WTC11 (cell line): Measurements from ENCODE around the gene HACD1. TPM values are rescaled to one million over a fixed set of nuclear protein-coding genes. Genes with fewer than 3 reads are reported as not detected.

ENCODE experiments used
- ATAC-seq: fragments of 200-7000 bp; cut with Tn5 transposase; 2 replicates; pipeline ENCODE4 v1.10.0; 2021; ENCODE audit warnings: mild to moderate bottlenecking, moderate library complexity
- CTCF ChIA-PET: fragments of 300-600 bp; sonication (Branson Sonifier 250); formaldehyde crosslinking; loops from one replicate; lab custom pipeline; 2021; ENCODE audit warnings: antibody characterized with exemption; lab: Charles Lee
- POLR2A ChIA-PET: fragments of 350-600 bp; sonication (Branson Sonifier 250); formaldehyde crosslinking; loops from one replicate; lab custom pipeline; 2021; ENCODE audit warnings: antibody characterized with exemption; lab: Charles Lee
- DNase-seq: peaks from one replicate; pipeline ENCODE4 v3.0.0; 2021; ENCODE audit warnings: low spot score
- H3K27ac Mint-ChIP-seq: 2 replicates; pipeline ENCODE4 v1.8.0; 2021; ENCODE audit warnings: mixed read lengths
- H3K27me3 Mint-ChIP-seq: 2 replicates; pipeline ENCODE4 v1.8.0; 2021; ENCODE audit warnings: low read depth, mild to moderate bottlenecking, moderate library complexity, mixed read lengths
- H3K36me3 Mint-ChIP-seq: 2 replicates; pipeline ENCODE4 v1.8.0; 2021; ENCODE audit warnings: mixed read lengths
- H3K4me1 Mint-ChIP-seq: 2 replicates; pipeline ENCODE4 v1.8.0; 2022; ENCODE audit warnings: mixed read lengths
- H3K4me3 Mint-ChIP-seq: 2 replicates; pipeline ENCODE4 v1.8.0; 2021; ENCODE audit warnings: mild to moderate bottlenecking, moderate library complexity, mixed read lengths
- H3K9me3 Mint-ChIP-seq: 2 replicates; pipeline ENCODE4 v1.8.0; 2021; ENCODE audit warnings: mixed read lengths
- AR ChIP-seq: fragments of 250-450 bp; sonication (Bioruptor Pico); IDR thresholded peaks from 2 replicates; pipeline ENCODE4 v1.9.0; 2021; ENCODE audit warnings: mild to moderate bottlenecking
- CREB1 ChIP-seq: sonication (generic); formaldehyde crosslinking; IDR thresholded peaks from 2 replicates; pipeline ENCODE4 v1.8.0; 2023; ENCODE audit warnings: mild to moderate bottlenecking, missing genetic modification reagents
- ERG ChIP-seq: fragments of 250-450 bp; sonication (Bioruptor Pico); IDR thresholded peaks from 2 replicates; pipeline ENCODE4 v1.8.0; 2021; ENCODE audit warnings: mild to moderate bottlenecking
- FOXJ3 ChIP-seq: sonication (generic); formaldehyde crosslinking; IDR thresholded peaks from 2 replicates; pipeline ENCODE4 v1.9.0; 2021; ENCODE audit warnings: missing genetic modification reagents, mild to moderate bottlenecking, borderline replicate concordance
- FOXK1 ChIP-seq: sonication (generic); formaldehyde crosslinking; IDR thresholded peaks from 2 replicates; pipeline ENCODE4 v1.8.0; 2022; ENCODE audit warnings: mild to moderate bottlenecking, moderate library complexity, missing genetic modification reagents
- FOXP1 ChIP-seq: sonication (generic); formaldehyde crosslinking; IDR thresholded peaks from 2 replicates; pipeline ENCODE4 v1.8.0; 2022; ENCODE audit warnings: missing genetic modification reagents, mild to moderate bottlenecking, moderate library complexity, borderline replicate concordance
- FOXP4 ChIP-seq: sonication (generic); formaldehyde crosslinking; IDR thresholded peaks from 2 replicates; pipeline ENCODE4 v1.8.0; 2022; ENCODE audit warnings: mild to moderate bottlenecking, missing genetic modification reagents
- GABPB1 ChIP-seq: sonication (generic); formaldehyde crosslinking; IDR thresholded peaks from 2 replicates; pipeline ENCODE4 v1.8.1; 2023; ENCODE audit warnings: mild to moderate bottlenecking, missing genetic modification reagents
- GRHL2 ChIP-seq: fragments of 250-450 bp; sonication (Bioruptor Pico); IDR thresholded peaks from 2 replicates; pipeline ENCODE4 v1.8.0; 2022; ENCODE audit warnings: mild to moderate bottlenecking, moderate library complexity; ENCODE audit not compliant: insufficient replicate concordance, severe bottlenecking
- GTF2I ChIP-seq: fragments of 250-450 bp; sonication (Bioruptor Pico); conservative IDR thresholded peaks from 2 replicates; pipeline ENCODE4 v1.4.0; 2021; ENCODE audit warnings: mild to moderate bottlenecking
- NR3C1 ChIP-seq: sonication (generic); formaldehyde crosslinking; conservative IDR thresholded peaks from 2 replicates; pipeline ENCODE4 v1.8.1; 2023; ENCODE audit warnings: low read depth, mild to moderate bottlenecking, missing genetic modification reagents
- RORB ChIP-seq: fragments of 250-450 bp; sonication (Bioruptor Pico); IDR thresholded peaks from 2 replicates; pipeline ENCODE4 v1.9.0; 2021; ENCODE audit warnings: mild to moderate bottlenecking
- SMAD4 ChIP-seq: sonication (generic); formaldehyde crosslinking; IDR thresholded peaks from 2 replicates; pipeline ENCODE4 v1.8.0; 2022; ENCODE audit warnings: mild to moderate bottlenecking, missing genetic modification reagents
- SP1 ChIP-seq: sonication (generic); formaldehyde crosslinking; conservative IDR thresholded peaks from 2 replicates; pipeline ENCODE4 v1.8.1; 2022; ENCODE audit warnings: missing genetic modification reagents
- TEAD1 ChIP-seq: sonication (generic); formaldehyde crosslinking; IDR thresholded peaks from 2 replicates; pipeline ENCODE4 v1.8.0; 2022; ENCODE audit warnings: mild to moderate bottlenecking, missing genetic modification reagents
- ZNF281 ChIP-seq: sonication (generic); formaldehyde crosslinking; IDR thresholded peaks from 2 replicates; pipeline ENCODE4 v1.8.0; 2023; ENCODE audit warnings: mild to moderate bottlenecking, missing genetic modification reagents
- ZNF396 ChIP-seq: fragments of 250-450 bp; sonication (Bioruptor Pico); IDR thresholded peaks from 2 replicates; pipeline ENCODE4 v1.8.0; 2021; ENCODE audit warnings: mild to moderate bottlenecking, moderate library complexity, borderline replicate concordance
- ZNF416 ChIP-seq: fragments of 250-450 bp; sonication (Bioruptor Pico); IDR thresholded peaks from 2 replicates; pipeline ENCODE4 v1.9.0; 2021; ENCODE audit warnings: mild to moderate bottlenecking, inconsistent platforms
- ZNF423 ChIP-seq: fragments of 250-450 bp; sonication (Bioruptor Pico); IDR thresholded peaks from 2 replicates; pipeline ENCODE4 v2.1.2; 2022; ENCODE audit warnings: mild to moderate bottlenecking, moderate library complexity
- ZNF671 ChIP-seq: fragments of 250-450 bp; sonication (Bioruptor Pico); IDR thresholded peaks from 2 replicates; pipeline ENCODE4 v1.8.0; 2021; ENCODE audit warnings: mild to moderate bottlenecking
- ZSCAN18 ChIP-seq: fragments of 250-450 bp; sonication (Bioruptor Pico); IDR thresholded peaks from 2 replicates; pipeline ENCODE4 v2.1.2; 2022; ENCODE audit warnings: mild to moderate bottlenecking, moderate library complexity
- total RNA-seq: library from RNA; stranded (reverse); gene quantifications from 3 replicates; pipeline ENCODE4 v1.2.3, GENCODE V29; 2021
- TF ChIP-seq, protein P1 (sequence below): sonication (generic); formaldehyde crosslinking; IDR thresholded peaks from 2 replicates; pipeline ENCODE4 v1.8.0; 2022; ENCODE audit warnings: mild to moderate bottlenecking, missing genetic modification reagents
- TF ChIP-seq, protein P2 (sequence below): sonication (generic); formaldehyde crosslinking; IDR thresholded peaks from 2 replicates; pipeline ENCODE4 v1.8.1; 2022; ENCODE audit warnings: missing genetic modification reagents, borderline replicate concordance

The HACD1 gene
- total RNA-seq, 1 experiment from 2014 or later = 18.6 TPM

DNA sequence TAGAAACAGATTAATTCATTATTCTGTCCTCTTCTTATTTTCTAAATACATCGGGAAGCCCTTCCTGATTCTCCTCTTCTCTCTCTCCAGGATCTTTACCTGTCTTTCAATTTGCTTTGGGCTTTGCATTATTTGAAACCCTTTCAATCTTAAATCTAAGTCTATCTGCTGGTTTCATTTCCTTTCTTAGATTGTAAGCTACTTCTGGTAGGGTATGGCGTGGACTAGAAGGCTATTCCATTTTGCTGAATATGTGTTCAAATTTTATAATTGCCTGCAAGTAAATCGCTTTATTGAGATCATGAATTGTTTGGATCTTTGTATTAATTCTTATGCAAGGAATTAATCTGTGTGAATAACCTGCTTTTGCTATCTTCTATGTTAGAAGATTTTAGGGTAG is 37.8 kb upstream of the HACD1 start (continued):
- no peak for TF ChIP-seq SMAD4 (CRISPR knock-in tag)
- TF ChIP-seq TEAD1 (CRISPR knock-in tag) = no peak
- TF ChIP-seq AR (CRISPR knock-in tag) = no peak
- no peak for TF ChIP-seq RORB

DNA sequence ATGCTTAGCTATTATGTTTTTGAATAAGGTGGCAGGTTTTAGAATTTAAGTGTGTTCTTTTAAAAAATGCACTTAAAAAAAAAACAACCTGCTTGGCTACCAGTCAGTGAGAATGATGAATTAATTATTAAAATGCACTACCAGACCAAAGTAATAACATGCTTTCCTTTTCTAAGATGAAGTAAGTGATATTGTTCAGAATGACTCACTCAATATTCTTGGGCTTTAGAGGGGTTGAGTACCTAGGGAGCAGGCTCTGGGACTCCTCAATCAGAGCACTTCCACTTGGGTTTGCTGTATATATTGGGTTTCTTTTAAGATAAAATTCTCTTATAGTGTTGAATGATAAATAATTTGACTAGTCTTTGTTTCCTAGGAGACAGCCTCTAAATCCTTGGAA is 35.4 kb upstream of the HACD1 start:
- H3K4me3 Mint-ChIP-seq = no peak overlapping the region
- no peak overlapping the region for H3K27ac Mint-ChIP-seq
- ChIA-PET CTCF (no interaction called here), POLR2A (no interaction called here)
- H3K36me3 Mint-ChIP-seq = peaks cover 59% of the 10 kb centered on the region
- TF ChIP-seq CREB1 (CRISPR knock-in tag) (no peak), FOXP1 (CRISPR knock-in tag) (no peak), ZNF671 (CRISPR knock-in tag) (no peak), ZSCAN18 (CRISPR knock-in tag) (no peak), ZNF423 (no peak), RORB (no peak), ERG (CRISPR knock-in tag) (no peak), GTF2I (CRISPR knock-in tag) (no peak), ZNF416 (CRISPR knock-in tag) (no peak), SP1 (no peak), ZNF396 (CRISPR knock-in tag) (no peak), FOXJ3 (CRISPR knock-in tag) (no peak), FOXK1 (no peak), FOXP4 (CRISPR knock-in tag) (no peak)
- TF ChIP-seq, protein P1, sequence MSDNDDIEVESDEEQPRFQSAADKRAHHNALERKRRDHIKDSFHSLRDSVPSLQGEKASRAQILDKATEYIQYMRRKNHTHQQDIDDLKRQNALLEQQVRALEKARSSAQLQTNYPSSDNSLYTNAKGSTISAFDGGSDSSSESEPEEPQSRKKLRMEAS (CRISPR knock-in tag) = no peak
- no peak for DNase-seq
- peaks cover 39% of the 10 kb centered on the region for H3K4me1 Mint-ChIP-seq
- peaks cover 47% of the 10 kb centered on the region for H3K9me3 Mint-ChIP-seq
- ATAC-seq = no peak
- H3K27me3 Mint-ChIP-seq = no peaks in the 10 kb centered on the region

DNA sequence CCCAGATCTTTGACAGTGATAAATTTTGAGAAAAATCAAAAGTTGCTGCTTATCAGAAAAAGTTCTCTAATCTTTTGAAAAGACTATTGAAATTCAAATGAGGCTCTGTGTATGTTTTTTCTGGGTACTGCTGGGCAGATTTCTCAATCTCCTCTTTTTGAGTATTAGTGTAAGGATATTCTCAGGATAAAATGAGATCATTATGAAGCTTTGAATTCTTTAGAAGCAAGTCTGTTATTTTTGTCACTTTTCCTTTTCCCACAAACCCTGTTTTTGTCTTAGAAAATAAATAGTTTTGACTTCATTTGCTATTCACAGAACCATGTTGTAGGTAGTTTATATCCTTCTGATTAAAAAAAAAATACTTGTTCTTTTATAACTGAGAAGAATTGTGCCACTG is 34.7 kb upstream of the HACD1 start:
- ChIA-PET POLR2A (no interaction called here), CTCF (interaction anchor here (0.7 kb wide), 1 partner anchor 130 kb away, joined by 3 read pairs; no protein-coding TSS in a partner anchor)
- peaks cover 32% of the 10 kb centered on the region for H3K4me1 Mint-ChIP-seq
- no peaks in the 10 kb centered on the region for H3K27me3 Mint-ChIP-seq
- 0 out of 2 replicates have a peak overlapping the region, but pooled peaks have one; percentile 22 for H3K27ac Mint-ChIP-seq
- ATAC-seq (no peak), DNase-seq (no peak)
- H3K9me3 Mint-ChIP-seq = peaks cover 40% of the 10 kb centered on the region
- H3K4me3 Mint-ChIP-seq = no peak overlapping the region; the same call in 1 of the 2 replicates
- H3K36me3 Mint-ChIP-seq = peaks cover 59% of the 10 kb centered on the region
- no peak for TF ChIP-seq ZNF281
- no peak for TF ChIP-seq GRHL2 (CRISPR knock-in tag)
- no peak for TF ChIP-seq GABPB1
- no peak for TF ChIP-seq NR3C1 (CRISPR knock-in tag)
- TF ChIP-seq, protein P1 (CRISPR knock-in tag) = no peak
- TF ChIP-seq, protein P2, sequence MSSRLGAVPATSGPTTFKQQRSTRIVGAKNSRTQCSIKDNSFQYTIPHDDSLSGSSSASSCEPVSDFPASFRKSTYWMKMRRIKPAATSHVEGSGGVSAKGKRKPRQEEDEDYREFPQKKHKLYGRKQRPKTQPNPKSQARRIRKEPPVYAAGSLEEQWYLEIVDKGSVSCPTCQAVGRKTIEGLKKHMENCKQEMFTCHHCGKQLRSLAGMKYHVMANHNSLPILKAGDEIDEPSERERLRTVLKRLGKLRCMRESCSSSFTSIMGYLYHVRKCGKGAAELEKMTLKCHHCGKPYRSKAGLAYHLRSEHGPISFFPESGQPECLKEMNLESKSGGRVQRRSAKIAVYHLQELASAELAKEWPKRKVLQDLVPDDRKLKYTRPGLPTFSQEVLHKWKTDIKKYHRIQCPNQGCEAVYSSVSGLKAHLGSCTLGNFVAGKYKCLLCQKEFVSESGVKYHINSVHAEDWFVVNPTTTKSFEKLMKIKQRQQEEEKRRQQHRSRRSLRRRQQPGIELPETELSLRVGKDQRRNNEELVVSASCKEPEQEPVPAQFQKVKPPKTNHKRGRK = no peak
